Left cardiac atrium (tissue), 4 donors: ENCODE results near the gene ATRN. TPM values are rescaled to one million over a fixed set of nuclear protein-coding genes. Genes with fewer than 3 reads are reported as not detected.
"Not testable (repeated sequence)": the region's sequence is repeated elsewhere in the genome, so short reads cannot be mapped to it uniquely, and the experiment has no call there.

Experiments
- ATAC-seq, 2 donors: fragments of 200-7000 bp; cut with Tn5 transposase; one replicate each; pipeline ENCODE4 v1.9.1; 2020; ENCODE audit warnings: mild to moderate bottlenecking in 2 of 2, moderate library complexity in 2 of 2
- DNase-seq: peaks from one replicate; pipeline ENCODE4 v3.0.0-alpha.2; 2020
- intact Hi-C, 2 donors: fragments of 100-400 bp; cut with DNase I; formaldehyde crosslinking; loops; one replicate each; pipeline versions ENCODE4 v1.14.1 to v1.15.1; 2022 to 2023
- total RNA-seq, 2 donors: library from RNA; stranded (reverse); fragmentation: NEBNext Ultra II Directional; extraction: Animal tissue kit (Norgen Biotek cat#: 25700); gene quantifications; one replicate each; pipeline ENCODE4 v1.2.1, GENCODE V29; 2021
- donor health status: DM: no; HTN: yes; CAD: no.
- donor health status: DM: no; HTN: yes; CAD: no; lungs with severe emphysema.
- donor health status: DM: yes; HTN: yes; CAD: no.
- donor health status: Dilated cardiomyopathy.

ATRN gene
- total RNA-seq, 2 donors from 2014 or later, result 29.0 to 34.5 TPM

DNA sequence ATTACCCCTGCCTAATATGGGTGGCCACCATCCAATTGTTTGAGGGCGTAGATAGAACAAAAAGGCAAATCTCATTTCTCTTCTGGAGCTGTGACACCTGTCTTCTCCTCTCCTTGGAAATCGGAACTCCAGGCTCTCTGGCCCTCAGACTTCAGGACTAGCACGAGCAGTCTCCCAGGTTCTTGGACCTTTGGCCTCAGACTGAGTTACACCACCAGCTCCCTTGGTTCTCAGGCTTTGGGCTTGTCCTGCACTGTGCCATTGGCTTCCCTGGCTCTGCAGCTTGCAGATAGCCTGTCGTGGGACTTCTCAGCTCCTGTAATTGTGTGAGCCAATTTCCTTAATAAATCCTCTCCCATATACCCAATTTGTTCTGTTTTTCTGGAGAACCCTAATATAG, 34.3 kb downstream of the ATRN start:
- intact Hi-C loops, result no loop called here
- DNase-seq, result no peak
- no peak for ATAC-seq

- intact Hi-C loops, result no loop called here
- no peak for DNase-seq
- no peak for ATAC-seq
These were observed 38.2 kb downstream of the ATRN start for GRCh38 chr20:3509064-3509463.

- no peak for ATAC-seq
- no peak for DNase-seq
- intact Hi-C loops, result no loop called here
These were observed 39.3 kb downstream of the ATRN start for GRCh38 chr20:3510110-3510509.

DNA sequence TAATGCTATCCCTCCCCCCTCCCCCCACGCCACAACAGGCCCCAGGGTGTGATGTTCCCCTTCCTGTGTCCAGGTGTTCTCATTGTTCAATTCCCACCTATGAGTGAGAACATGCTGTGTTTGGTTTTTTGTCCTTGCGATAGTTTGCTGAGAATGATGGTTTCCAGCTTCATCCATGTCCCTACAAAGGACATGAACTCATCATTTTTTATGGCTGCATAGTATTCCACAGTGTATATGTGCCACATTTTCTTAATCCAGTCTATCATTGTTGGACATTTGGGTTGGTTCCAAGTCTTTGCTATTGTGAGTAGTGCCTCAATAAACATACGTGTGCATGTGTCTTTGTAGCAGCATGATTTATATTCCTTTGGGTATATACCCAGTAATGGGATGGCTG, 41.4 kb downstream of the ATRN start:
- intact Hi-C loops, DNase-seq, ATAC-seq: not testable (repeated sequence)

GRCh38 chr20:3514012-3514642, 43.3 kb downstream of the ATRN start:
- ATAC-seq, result no peak
- intact Hi-C loops, result no loop called here
- DNase-seq, result no peak

GRCh38 chr20:3515379-3516170, 44.8 kb downstream of the ATRN start:
- ATAC-seq (no peak), DNase-seq (no peak)
- intact Hi-C loops, result no loop called here

- no peak for ATAC-seq
- no peak for DNase-seq
- intact Hi-C loops, result no loop called here
These were observed 51.3 kb downstream of the ATRN start for GRCh38 chr20:3521852-3522740.

- DNase-seq, ATAC-seq, intact Hi-C loops: not testable (repeated sequence)
These were observed 53.9 kb downstream of the ATRN start for GRCh38 chr20:3524696-3525095.

DNA sequence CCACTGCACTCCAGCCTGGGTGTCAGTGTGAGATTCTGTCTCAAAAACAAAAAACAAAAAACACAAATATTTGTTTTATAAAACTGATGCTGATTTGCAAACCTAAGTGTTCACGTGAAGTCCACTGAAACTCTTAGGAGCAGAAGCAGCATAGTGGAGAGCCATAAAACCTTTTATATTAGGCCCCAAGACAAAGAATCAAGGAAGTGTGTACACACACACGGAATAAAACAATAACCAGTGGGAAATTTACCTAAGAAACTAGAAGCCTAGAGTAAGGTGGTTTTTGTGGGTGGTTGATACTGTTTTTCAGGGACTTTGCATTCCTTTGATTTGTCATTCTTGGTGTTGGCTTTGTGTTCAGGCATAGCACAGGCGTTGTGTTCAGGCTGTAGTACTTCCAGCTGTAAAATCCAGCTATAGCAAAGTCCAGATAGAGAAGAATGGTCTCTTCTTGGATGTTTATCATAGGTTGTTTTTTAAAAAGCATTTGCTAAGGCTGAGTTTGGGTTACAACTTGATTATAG, 61.3 kb downstream of the ATRN start:
- DNase-seq (no peak), ATAC-seq (no peak)
- intact Hi-C loops, result no loop called here

GRCh38 chr20:3537733-3538132, 66.9 kb downstream of the ATRN start:
- ATAC-seq, DNase-seq, intact Hi-C loops: not testable (repeated sequence)

- DNase-seq (no peak), ATAC-seq (peak; percentile 41 to 53)
- intact Hi-C loops, result no loop called here
These were observed 68.7 kb downstream of the ATRN start for GRCh38 chr20:3539311-3540107.

DNA sequence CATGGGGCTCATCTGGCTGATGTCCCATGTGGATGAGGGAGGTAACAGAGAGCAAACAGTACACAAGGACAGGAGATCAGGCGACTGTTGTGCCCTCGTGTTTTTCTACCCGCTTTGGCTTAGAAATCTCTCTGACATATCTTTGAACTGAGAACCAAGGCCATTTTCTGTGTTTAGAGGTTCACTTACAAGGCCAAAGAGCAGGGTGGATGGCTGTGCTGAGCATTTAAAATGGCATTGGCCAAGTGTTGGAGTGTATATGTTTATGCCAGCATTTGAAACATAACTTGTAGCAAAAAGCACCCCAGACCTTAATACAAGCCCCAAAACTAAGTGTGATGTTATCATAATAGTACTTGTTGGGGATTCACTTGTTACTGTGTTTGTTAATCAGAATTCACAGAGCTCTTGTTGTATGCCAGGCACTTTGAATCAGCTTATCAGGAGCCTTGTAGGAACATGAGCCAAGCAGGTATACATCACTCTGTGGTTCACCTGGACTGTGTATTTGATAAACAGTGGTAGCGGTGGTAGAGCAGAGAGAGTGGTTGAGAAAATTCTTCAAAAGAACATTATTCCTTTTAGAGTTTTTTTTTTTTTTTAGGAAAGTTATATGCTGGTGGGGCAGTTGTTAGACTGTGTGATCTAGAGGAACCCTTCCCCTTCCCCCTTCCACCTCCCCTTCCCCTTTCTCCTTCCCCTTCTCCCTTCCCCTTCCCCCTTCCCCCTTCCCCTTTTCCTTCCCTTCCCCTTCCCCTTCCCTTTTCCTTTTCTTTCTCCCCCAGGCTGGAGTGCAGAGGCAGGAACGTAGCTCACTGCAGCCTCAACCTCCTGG, 71.3 kb downstream of the ATRN start:
- DNase-seq (no peak), ATAC-seq (no peak)
- intact Hi-C loops, result no loop called here

DNA sequence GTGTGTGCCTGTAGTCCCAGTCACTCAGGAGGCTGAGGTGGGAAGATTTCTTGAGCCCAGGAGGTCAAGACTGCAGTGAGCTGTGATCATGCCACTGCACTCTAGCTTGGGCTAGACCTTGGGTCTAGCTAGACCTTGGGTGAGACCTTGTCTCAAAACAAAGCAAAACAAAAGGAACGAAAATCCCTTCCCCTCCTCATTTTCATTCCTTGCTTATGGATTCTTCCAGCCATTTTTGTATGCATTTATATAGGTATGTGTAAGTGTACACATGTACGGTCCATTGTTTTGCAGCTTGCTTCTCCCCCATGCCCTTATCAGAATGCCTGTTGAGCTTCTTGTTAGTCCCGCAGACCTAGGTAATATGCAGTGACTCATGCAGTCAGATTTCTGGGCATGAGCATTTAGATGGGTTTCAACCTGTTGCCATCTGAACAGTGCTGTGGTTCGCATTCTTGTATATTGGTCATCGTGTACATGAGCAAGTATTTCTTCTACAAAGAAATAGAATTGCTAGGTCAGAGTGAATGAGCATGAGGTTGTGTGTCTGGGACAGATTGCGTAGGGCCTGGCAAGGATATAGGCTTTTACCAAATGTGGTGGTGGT, 73.2 kb downstream of the ATRN start:
- intact Hi-C loops, result no loop called here
- ATAC-seq (no peak), DNase-seq (no peak)

DNA sequence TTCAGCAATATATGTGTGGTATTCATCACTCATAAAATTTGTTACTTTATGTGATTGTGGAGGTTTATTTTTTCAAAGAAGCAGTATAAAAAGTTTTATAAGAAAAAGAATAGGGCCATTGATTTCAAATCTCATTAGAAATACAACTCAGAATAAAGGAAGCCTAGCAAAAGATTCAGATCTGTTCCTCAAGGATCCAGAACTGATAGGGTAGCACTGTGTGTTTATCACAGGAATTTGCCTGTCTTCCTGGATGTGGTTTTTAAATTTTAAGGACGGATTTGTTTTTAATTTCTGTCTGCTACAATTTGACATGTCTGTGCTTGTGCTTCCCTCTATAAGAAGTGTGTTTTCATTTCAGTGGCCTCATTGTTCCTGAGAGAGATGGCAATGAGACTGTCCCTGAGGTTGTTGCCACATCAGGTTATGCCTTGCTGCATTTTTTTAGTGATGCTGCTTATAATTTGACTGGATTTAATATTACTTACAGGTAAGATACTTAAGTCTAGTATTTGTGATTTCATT, 74.6 kb downstream of the ATRN start:
- ATAC-seq, result no peak
- no peak for DNase-seq

GRCh38 chr20:3547906-3548305, 77.1 kb downstream of the ATRN start:
- ATAC-seq (no peak), DNase-seq (no peak)
- intact Hi-C loops, result no loop called here

More for the DNA sequence above, 74.6 kb downstream of the ATRN start:
- intact Hi-C loops, result no loop called here

- ATAC-seq (no peak), DNase-seq (no peak)
- intact Hi-C loops, result no loop called here
These were observed 80.0 kb downstream of the ATRN start for GRCh38 chr20:3550837-3551236.

DNA sequence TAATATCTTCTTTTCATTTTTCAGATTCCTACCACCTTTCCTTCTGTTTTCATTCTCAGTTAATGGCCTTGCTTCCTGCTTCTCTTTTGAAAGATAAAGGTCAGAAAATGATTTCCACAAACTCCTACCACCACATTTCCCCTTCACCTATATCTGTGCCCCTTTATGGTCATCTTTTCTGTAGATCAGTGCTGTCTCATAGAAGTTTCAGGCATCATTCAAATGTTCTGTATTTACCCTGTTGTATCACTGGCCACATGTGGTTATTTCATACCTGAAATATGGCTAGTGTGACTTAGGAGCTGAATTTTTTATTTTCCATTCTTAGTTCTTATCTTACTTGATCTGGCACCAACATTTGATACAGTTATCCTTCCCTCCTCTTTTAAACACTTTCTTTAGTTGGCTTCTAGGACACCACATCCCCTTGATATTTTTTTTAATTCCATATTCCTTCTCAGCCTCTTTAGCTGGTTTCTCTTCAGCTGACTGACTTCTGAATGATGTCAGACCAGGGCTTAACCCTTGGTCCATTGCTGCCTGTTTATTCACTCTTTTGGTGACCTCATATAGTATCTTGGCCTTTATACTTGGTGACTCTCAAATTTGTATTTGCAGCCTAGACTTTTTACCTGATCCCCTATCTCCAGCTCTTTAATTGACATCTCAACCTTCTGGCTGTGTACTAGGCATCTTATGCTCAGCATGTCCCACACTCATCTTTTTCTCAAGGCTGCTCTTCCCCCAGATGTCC, 81.0 kb downstream of the ATRN start:
- DNase-seq, result no peak
- intact Hi-C loops, result no loop called here
- no peak for ATAC-seq
